Osteocyte (in vitro differentiated cells): ENCODE measurements around the gene ANXA2. TPM values are rescaled to one million over a fixed set of nuclear protein-coding genes. Genes with fewer than 3 reads are reported as not detected.

Experiments used
- DNase-seq: peaks from one replicate; pipeline ENCODE4 v3.0.0; 2021; ENCODE audit warnings: mixed read lengths; ENCODE audit not compliant: unreplicated experiment; ENCODE audit errors: extremely low spot score
- H3K27ac Mint-ChIP-seq: one replicate; pipeline ENCODE4 v1.8.0; 2021; ENCODE audit warnings: mild to moderate bottlenecking, mixed read lengths; ENCODE audit not compliant: unreplicated experiment
- H3K27me3 Mint-ChIP-seq: one replicate; pipeline ENCODE4 v1.8.0; 2021; ENCODE audit warnings: mixed read lengths; ENCODE audit not compliant: unreplicated experiment
- H3K36me3 Mint-ChIP-seq: one replicate; pipeline ENCODE4 v1.8.0; 2021; ENCODE audit warnings: mixed read lengths; ENCODE audit not compliant: unreplicated experiment
- H3K4me1 Mint-ChIP-seq: one replicate; pipeline ENCODE4 v1.8.0; 2021; ENCODE audit warnings: mixed read lengths; ENCODE audit not compliant: unreplicated experiment
- H3K4me3 Mint-ChIP-seq: one replicate; pipeline ENCODE4 v1.8.0; 2021; ENCODE audit warnings: mild to moderate bottlenecking, moderate library complexity, mixed read lengths; ENCODE audit not compliant: unreplicated experiment
- H3K9me3 Mint-ChIP-seq: one replicate; pipeline ENCODE4 v1.8.0; 2021; ENCODE audit warnings: mixed read lengths; ENCODE audit not compliant: unreplicated experiment
- CTCF ChIP-seq: fragments of 200-600 bp; sonication (generic); IDR thresholded peaks from 2 replicates; pipeline ENCODE4 v1.5.0; 2021; ENCODE audit warnings: antibody characterized with exemption, mild to moderate bottlenecking, moderate library complexity
- total RNA-seq: library from RNA; stranded (reverse); gene quantifications from 2 replicates; pipeline ENCODE4 v1.2.1, GENCODE V29; 2021

Gene ANXA2
- total RNA-seq, 1 donor from 2014 or later = 2,961 TPM

GRCh38 chr15:60358935-60359682 is 38.7 kb downstream of the ANXA2 start:
- TF ChIP-seq CTCF = no peak
- H3K27ac Mint-ChIP-seq = peak overlapping the region; percentile 95
- no peak for DNase-seq
- H3K4me1 Mint-ChIP-seq = peaks cover 93% of the 10 kb centered on the region
- H3K27me3 Mint-ChIP-seq = no peaks in the 10 kb centered on the region
- no peaks in the 10 kb centered on the region for H3K9me3 Mint-ChIP-seq
- peaks cover 91% of the 10 kb centered on the region for H3K36me3 Mint-ChIP-seq
- no peak overlapping the region for H3K4me3 Mint-ChIP-seq

- Mint-ChIP-seq H3K27me3 (no peaks in the 10 kb centered on the region), H3K4me1 (peaks cover 89% of the 10 kb centered on the region)
Measured at GRCh38 chr15:60356832-60357231, 41.0 kb downstream of the ANXA2 start.

GRCh38 chr15:60355148-60355857 is 42.5 kb downstream of the ANXA2 start:
- no peak for TF ChIP-seq CTCF
- no peaks in the 10 kb centered on the region for H3K9me3 Mint-ChIP-seq
- H3K36me3 Mint-ChIP-seq = peaks cover 90% of the 10 kb centered on the region
- H3K4me1 Mint-ChIP-seq = peaks cover 85% of the 10 kb centered on the region
- no peak for DNase-seq
- H3K4me3 Mint-ChIP-seq = no peak overlapping the region
- no peaks in the 10 kb centered on the region for H3K27me3 Mint-ChIP-seq
- H3K27ac Mint-ChIP-seq = peak overlapping the region; percentile 81

More at GRCh38 chr15:60356832-60357231, 41.0 kb downstream of the ANXA2 start:
- TF ChIP-seq CTCF = no peak
- no peaks in the 10 kb centered on the region for H3K9me3 Mint-ChIP-seq
- peak overlapping the region; percentile 57 for H3K27ac Mint-ChIP-seq
- DNase-seq = no peak
- H3K36me3 Mint-ChIP-seq = peaks cover 90% of the 10 kb centered on the region
- H3K4me3 Mint-ChIP-seq = no peak overlapping the region

GRCh38 chr15:60353245-60353920 is 44.4 kb downstream of the ANXA2 start:
- TF ChIP-seq CTCF = no peak
- no peaks in the 10 kb centered on the region for H3K9me3 Mint-ChIP-seq
- H3K36me3 Mint-ChIP-seq = peaks cover 86% of the 10 kb centered on the region
- H3K4me1 Mint-ChIP-seq = peaks cover 75% of the 10 kb centered on the region
- no peak for DNase-seq
- H3K27me3 Mint-ChIP-seq = no peaks in the 10 kb centered on the region
- H3K4me3 Mint-ChIP-seq = no peak overlapping the region
- peak overlapping the region; percentile 81 for H3K27ac Mint-ChIP-seq

GRCh38 chr15:60352525-60352924 is 45.3 kb downstream of the ANXA2 start:
- no peak for DNase-seq
- peak overlapping the region; percentile 86 for H3K27ac Mint-ChIP-seq
- H3K4me3 Mint-ChIP-seq = no peak overlapping the region
- no peaks in the 10 kb centered on the region for H3K9me3 Mint-ChIP-seq
- H3K4me1 Mint-ChIP-seq = peaks cover 75% of the 10 kb centered on the region
- TF ChIP-seq CTCF = no peak
- peaks cover 88% of the 10 kb centered on the region for H3K36me3 Mint-ChIP-seq
- H3K27me3 Mint-ChIP-seq = no peaks in the 10 kb centered on the region
